Embryonic facial prominence (tissue), 1 donor: ENCODE results near the gene YEATS2.

Experiments used
- DNase-seq: peaks from one replicate; pipeline ENCODE4 v3.0.0-alpha.2; 2016; ENCODE audit errors: extremely low spot score

YEATS2 gene

DNA sequence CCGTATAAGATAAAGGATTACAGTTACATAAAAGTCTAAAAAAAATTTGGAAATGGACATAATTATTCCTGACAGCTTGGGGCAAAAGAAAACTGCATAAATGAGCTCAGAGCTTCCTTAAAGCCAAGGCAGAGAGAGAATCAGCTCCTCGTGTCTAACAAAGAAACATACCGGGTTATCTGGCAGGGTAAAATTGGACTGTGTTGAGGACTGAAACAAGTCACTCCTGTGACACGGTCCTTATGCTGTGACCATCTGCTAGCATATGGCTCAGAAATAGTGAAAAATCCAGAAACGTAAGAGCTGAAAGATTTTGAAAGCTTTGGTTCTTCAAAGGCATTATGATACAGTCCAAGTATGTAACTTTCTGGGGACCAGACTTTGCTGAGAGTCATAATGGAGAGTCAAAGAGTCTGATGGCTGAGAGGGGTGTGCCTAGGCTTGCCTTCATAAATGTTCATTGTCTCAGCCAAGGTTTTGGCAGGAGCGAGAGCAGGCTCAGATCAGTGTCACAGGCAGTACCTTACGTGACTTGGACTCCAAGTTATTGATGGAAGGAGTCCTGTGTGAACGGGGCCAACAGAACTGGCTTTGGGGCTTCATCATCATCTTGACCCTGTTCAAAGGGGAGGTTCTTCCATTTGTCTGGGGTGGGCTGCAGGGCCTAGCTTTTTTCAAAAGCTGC is 115.3 kb downstream of the YEATS2 start:
- DNase-seq, result no peak

DNA sequence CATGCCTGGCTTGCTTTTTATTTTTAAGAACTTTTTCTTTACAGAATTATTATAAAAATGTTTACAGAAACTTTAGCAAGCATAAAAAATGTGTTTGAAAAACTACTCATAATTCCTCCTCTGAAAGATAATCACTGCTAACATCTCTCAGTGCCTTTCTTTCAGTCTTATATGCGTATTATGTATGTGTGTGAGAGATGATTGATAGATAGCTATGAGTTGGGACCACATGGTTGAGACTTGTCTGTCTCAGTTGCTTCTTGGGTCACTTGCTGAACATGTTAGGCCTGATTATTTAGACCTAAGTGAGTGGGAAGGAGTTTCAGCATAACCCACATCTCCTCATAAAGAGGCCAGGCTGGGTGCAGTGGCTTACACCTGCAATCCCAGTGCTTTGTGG is 116.6 kb downstream of the YEATS2 start:
- no peak for DNase-seq

DNA sequence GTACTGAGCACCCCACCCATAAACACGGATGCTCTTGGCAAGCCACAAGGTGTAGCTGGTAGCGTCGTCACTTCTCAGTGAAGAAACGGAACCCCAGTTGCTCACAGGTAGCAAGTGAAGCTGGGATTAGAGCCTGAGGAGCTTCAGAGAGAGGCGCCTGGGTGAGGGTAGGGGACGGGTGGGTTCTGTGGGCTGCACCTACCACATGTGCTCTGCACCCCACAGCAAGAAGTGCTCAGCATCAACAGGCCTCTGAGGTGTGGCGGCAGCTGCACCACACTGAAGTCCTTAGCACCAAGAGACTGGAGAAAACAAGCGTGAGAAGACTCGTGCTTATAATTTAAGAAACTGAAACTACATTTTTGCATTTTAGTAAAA is 118.0 kb downstream of the YEATS2 start:
- DNase-seq, result no peak

DNA sequence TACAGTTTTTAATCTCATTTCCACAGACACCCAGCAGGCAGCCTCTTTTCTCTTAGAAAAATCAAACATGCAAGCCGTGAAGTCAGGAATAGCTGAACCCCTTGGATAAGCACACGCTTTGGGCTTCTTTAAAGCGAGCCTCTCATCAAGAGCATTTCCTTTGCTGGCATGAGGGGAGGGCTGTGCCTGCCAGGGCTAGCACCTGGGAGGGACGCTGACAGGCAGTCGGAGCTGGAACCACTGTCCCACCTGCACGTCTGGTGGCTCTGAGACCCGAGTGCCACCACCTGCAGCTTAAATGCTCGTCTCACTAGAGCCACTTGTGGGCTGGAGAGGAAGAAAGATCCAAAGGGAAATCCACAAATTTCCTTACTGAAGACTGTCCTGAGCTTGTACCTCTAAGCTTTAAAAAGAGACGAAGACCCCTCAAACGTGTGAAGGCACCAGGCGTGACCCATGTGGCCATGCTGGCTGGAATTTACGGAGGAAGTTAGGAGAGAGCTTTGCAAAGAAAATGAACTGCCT is 118.4 kb downstream of the YEATS2 start:
- DNase-seq, result no peak

DNA sequence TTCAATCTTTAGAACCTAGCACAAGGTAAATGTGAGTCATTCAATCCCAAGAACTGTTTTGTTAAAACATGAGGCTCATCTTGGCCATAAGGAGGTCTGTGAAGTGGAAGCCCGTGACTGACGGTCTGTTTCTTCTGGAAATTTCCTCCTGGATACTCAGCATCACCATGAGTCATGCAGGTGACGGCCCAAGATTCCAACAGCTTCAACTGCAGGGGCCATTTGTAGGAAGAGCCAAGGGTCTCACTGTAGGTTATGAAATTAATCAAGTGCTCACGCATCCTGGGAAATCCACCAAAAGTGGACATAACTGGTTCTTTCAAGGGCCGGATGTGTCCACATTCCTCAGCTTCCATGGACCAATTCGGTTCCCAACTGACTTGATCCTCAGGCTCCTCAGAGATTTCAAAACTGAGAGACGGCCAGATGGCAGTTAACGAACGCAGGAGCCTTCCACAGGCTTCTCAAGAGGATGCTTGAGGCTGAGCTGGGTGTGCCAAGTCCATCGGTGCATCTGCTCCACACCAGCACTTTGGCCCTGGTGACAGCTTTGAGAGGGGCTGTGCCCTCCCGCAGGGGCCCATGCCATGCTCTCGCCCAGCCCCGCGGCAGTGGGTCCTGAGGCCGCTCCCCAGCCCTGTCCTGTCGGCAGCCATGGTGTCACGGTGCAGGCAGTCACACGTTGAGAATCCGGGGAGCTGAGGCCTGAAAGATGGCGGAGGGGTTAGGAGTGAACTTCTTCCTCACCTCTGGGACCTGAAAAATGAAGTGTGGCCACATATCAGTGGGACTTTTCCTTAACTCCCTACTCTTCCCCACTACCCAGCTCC is 119.3 kb downstream of the YEATS2 start:
- DNase-seq, result no peak

DNA sequence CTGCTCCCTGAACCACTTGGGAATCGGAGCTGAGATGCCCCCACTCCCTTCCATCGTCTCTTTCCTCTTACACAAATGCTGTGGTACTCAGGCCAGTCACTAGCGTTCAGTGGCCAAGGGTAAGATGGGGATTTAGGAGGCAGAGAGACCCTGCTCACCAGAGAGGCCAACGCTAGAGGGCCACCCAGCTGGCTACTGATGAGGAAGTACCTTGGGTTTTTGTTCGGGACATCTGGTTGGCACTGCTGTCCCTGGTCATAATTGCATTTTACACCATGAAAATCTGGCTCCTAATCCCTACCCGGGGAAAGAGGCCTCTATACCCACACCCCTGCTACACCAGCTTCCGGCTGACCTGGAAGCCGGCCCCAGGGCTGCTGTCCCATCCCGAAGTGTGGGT is 120.0 kb downstream of the YEATS2 start:
- no peak for DNase-seq

DNA sequence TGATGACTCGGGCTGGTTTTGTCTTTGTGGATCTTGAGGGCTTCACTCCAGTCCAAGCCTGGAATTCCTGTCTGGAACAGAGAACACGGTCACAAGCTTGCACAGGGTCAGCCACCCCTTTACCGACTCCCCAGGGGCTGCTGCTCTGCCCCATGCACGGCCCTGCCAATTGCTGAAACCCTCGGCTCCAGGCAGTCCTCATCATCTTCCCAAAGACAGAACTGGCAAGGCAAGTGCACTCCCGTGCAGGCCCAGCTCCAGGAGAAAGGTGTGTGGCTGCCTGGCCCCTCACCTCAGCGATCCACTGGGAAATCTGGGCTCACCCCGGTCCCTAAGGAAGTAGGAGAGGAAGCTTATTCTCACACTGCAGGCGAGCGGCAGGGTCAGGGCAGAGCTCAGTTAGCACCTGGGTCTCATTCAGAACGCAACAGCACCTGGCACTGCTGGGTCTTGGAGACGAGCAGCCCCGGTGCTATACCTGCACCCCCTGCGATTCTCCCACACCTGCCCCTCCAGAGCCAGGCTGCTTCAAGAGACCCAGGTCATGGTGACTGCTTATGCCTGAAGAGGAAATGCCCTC is 120.5 kb downstream of the YEATS2 start:
- no peak for DNase-seq

DNA sequence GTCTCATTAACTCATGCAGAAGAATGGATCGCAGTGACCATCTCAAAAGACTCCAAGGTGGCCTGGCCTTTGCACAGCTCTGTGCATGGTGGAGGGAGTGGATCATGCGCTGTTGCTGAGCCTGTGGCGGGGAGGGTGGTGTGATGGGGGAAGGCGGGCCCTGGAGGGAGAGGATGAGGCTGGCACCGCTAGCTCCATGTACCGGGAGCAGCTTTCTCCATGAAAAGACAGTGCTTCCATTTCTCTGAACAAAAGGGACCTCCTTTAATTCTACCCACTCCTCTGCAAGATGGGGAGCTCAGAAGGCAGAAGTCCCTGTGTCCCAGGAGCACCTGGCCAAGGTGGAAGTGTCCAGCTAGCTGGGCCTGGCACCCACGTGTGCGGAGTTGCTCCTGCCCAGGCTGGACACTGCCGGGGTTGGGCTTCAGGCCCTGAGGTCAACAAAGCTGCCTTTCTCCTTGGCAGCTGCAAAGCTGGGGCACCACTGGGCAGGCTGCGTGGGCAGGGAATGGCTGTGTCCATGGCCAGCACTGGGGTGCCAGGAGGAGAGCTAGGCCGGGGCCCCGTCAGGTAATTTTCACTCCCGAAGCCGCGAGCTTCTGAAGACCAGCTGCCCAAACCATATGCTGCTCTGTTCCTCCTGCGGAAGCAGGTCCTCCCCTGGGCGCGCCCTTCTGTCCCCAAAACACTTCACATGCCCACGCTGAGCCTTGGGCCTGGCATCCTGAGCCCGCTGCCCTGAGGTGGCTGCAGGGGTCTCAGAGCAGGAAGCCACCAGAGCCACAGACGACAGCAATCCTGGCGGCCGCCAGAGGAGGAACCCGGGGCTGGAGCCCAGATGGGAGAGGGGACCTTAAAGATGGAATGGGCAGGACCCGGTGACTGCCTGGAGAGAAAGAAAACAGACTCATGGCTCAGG is 121.4 kb downstream of the YEATS2 start:
- DNase-seq, result no peak

DNA sequence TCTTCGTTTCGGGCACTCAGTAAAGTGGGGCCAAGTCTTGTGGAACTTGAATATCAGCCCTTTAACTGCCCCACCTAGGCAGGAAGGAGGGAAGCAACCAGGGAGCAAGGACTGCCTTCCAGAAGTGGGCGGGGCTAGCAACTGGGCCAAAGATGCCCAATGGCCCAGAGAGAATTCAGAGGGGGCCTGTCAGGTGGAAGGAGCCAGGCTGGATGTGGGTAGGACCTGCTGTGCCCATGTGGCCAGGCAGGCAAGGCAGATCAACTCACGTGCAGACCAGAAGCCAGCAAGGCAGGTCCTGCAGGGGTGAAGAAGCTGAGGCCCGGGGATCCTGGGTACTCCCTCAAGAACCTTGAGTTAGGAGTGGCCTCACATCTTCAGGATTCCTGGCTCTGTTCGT is 122.2 kb downstream of the YEATS2 start:
- no peak for DNase-seq

DNA sequence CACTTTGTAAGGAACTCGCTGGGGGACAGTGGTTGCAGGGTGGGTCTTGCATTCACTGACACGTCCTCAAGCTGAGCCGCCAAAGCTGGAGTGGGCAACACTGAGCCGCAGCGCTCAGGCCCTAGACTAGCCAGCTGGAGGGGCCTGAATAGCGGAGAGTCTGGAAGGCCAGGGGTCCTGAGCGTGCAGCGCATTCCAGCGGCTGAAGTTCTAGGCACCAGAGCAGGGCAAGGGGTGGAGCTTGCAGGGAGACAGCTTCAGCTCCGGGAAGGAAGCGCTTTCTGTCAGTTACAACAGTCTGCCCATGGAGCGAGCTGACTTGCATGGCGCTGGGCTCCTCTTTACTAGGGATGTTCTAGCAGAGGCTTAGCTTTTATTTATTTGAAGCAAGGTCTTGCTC is 125.0 kb downstream of the YEATS2 start:
- DNase-seq, result no peak

DNA sequence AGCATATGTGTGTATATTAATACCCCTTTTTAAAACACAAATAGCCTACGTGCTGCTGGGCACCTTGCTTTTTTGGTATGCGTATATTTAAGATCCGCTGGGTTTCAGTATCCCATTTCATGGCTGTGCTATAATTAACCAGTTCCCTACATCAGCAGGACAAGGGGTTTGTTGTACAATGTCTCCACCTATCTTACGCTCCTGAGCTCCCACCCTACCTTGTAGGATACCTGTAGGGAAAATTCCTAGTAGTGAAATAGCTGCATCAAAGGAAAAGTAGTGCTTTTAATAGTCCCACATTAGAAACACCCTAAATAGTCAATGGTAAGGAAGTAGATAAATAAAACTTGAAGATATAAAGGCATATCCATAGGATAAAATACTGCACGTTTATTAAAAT is 126.4 kb downstream of the YEATS2 start:
- no peak for DNase-seq

DNA sequence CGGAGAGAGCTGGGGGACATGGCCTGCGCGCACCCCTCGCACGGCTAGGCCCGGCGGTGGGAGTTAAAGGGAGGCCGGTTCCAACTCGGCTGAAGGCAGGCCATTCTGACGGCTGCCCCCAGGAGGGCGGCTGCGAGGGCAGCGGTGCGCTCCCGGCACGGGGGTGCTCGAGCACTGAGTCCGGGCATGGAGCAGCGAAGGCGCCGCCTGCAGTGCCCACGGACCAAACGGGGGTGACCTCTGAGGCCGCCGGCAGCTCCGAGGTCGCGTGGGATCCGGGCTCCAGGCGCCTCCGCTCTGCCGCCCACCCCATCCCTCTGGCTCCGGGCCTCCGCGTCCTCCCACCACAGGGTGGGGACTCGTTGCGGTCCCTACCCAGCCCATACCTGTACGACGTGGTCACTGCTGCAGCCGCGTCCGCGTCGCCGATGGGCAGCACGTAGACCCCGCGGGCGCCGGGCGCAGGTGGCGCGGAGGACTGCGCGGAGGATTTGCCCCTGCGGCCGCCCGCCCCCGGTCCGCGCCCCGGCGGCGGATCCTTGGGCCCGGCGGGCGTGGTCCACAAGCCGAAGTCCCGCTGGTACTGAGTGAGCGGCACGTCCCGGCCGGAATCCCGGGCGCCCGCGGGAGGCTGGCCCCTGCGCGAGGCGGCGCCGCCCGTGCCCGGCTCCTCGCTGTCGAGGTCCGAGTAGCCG is 127.3 kb downstream of the YEATS2 start:
- DNase-seq, result no peak

DNA sequence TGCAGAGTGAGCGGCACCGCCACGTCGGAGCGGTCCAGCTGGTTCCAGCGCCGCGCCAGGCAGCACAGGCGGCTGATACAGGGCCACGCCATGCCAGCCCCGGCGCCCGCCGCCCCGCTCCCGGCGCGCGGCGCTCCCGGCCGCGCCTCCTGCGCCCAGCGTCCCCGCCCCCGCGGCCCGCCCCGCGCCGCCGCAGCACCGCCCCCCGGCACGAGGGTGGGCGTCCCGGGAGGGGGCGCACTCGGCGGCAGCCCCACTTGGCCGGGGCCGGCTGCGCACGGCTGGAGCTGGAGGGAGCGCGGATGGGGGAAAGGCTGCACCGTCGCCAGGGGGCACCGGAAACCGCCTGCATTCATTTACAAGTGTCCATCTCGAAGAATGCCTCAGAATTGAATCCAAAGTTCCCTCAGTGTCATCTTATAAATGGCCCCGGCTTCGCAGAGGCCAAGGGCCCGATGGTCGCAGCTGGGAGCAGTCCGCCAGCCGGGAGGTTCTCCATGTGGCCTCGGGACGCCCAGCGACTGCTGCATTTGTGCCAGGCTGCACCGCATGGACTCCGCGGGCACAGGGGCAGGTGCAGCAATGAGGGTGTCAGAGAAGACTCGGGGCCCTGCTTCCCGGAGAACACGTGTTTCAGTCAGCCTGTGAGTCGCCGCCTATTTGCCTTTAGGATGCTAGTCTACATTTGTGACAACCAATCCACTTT is 128.0 kb downstream of the YEATS2 start, which contains the start of gene MAP6D1:
Gene MAP6D1, minus strand, starts transcription at position 122 of the 706 bp plus-strand sequence. Its CDS starts 30 bp downstream, at position 92.
- no peak for DNase-seq

DNA sequence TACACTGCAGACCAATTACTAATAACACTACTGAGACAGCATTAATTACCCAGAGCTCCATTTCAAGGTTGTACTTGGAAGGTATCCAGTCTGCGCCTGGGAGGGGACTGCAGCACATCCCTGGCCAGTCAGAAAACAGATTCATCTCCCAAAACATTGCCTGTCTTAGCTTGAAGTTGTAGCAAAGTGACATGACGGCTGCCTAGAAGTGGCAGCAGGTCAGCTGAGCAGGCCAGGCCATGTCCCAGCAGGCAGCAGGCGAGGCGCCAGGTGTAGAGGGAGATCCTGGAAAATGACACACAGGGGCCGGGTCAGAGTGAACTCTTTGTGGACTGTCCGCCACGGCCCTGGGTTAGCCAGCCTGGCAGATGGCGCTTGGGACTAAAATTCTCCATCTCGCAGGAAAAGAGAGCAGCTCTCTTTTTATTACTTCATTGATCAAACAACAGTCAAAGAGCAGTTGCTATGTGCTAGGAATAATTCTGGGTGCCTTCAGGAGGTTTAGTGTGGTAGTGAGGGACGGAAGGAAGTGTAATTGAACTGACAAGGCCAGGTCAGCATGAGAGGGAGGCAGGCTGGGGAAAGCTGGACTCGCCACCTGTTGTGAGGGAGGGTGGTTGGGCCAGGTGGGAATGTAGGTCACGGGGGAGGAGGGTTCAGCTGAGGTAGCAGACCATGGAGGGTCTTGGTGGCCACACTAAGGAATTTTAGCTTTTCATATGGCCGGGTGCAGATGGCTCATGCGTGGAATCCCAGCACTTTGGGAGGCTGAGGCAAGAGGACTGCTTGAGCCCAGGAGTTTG is 129.1 kb downstream of the YEATS2 start:
- no peak for DNase-seq

DNA sequence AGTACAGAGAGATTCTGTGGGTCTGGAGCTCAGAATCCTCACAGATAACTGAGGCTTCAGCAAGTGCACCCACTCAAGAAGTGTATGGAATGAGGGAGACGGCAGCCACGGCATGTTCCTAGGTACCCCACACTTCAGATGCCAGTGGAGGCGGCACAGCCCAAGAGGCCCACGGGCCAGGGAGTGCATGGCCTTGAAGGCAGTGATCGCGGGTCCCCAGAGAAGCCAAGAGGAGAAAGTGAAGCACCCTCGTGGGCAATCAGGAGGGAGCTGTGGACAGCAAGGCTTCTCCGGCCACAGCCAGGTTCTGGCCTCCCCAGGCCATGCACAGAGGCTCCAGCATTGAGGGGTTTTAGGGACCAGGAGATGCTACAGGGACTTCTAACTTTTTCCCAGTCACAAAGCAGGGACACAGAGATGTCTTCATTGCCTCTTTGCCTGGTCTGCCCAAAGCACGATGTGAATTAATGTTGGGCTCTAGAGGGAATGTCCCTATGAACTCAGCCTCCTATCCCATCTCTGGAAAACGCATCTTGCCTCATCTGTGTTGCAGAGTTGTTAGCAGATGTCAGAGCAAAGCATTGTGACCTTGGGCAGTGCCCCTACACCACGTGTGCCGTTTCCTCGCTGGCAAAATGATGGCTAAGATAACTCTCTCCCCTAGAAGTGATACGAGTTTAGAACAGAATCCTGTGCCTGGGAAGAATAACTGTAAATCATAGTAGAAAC is 130.4 kb downstream of the YEATS2 start:
- DNase-seq, result no peak

DNA sequence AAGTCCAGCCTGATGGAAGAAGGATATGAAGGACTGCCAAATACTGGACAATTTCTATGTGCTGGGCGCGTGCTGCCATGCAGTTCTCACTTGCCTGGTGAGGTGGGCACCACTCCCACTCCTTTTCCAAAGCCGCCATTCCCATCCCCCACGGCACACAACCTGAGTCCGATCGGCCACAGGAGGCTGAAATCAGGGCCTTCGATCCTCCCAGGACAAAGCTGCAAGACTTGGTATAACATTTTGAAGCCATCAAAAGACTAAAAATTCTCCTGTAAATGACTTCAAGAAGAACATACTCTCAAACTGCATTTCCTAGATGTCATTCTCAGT is 130.9 kb downstream of the YEATS2 start:
- DNase-seq, result no peak

DNA sequence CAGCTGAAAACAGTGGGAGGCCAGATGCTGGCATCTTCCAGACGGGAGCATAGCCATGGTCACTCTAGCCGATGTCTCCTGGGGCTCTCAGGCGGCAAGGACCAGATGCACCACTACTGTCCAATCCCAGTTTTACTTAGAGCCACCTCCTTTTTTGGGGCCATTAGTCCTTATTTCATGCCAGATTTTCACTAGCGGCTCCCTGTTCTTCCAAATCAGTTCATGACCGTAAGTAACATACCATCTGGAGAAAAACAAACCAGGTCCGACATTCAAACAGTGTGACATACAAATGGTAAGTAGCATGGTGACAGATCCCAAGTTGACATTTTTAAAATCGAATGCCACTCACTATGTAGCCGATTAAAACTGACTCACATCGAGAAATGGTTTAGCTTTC is 131.9 kb downstream of the YEATS2 start:
- no peak for DNase-seq

DNA sequence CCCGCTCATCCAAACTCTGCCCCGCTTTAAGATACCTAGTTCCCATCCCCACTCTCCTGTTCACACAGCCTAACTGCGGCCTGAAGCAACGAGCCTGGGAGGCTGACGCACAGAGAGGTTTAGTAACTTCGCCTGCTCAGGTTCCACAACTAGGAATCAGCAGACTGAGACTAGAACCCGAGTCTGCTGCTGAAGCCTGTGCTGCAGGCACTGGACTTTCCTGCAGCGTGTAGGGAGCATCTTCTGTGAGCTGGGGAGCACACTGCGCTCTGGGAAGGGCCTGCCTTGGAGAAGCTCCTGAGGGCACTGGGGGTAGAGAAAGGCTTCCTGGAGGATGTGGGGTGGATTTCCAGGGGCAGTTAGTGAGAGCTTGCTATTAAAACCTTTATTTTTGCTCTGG is 132.6 kb downstream of the YEATS2 start:
- no peak for DNase-seq

DNA sequence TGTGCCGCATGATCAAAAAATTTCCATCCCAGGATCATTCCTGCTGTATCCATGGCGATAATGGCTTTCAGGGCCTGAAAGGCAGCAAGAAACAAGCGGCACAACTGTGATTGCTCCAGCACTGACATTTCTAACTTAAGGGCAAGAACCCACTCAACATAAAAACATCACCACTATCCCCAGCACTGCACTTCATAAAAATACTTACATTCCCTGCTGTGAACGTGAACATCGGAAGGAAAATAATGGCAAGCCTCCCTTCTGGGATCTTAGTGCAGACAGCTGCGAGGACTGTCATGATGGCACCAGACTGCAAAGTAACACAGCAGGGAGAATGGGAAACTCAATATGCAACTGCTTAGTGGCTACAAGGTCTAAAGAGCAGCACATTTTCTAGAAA is 135.9 kb downstream of the YEATS2 start:
- DNase-seq, result no peak
